Germinal center (tissue), 1 donor: ENCODE data around the gene ZNF628.

Experiments used
- DNase-seq: peaks from one replicate; pipeline ENCODE4 v3.0.0; 2012; ENCODE audit warnings: mixed read lengths, low spot score

The ZNF628 gene

DNA sequence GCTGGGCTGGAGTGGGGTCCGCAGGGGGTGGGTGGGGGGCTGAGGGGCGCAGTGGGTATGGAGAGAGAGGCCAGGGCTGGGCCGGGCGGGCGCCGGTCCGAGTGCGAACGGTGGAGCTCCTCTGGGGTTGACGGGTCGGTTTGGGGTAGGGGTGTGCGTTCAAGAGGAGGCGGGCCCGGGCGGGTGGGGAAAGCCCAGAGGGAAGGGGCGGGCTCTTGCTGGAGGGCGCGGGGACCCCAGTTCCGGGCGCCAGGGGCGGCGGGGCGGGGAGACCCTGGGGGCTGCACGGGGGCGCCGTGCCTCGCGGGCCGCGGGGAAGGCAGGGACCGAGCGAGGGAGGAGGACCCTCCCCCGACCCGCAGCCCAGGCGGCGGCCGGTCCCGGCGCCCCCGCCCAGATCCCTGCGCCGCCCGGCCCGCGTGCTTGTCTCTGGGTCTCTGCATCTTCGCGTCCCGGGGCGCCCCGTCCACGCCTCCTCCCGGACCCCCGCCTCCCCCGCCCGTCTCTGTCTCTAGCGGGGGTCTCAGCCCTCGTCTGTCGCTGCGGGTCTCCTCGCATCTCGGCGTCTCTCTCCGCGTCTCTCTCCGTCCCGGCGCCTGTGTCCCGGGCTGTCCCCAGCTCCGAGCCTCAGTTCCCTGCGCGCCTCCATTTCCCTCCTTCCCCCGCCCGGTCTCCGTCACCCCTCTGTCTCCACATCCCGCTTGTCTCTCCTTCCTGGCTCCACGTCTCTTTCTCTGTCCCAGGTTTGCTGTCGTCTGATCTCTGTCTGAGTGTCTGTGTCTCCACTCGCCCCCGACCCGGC lies 25.1 kb upstream of the ZNF628 start:
- no peak for DNase-seq

GRCh38 chr19:55451965-55452748 lies 24.3 kb upstream of the ZNF628 start:
- no peak for DNase-seq

- DNase-seq, result no peak
Measured at GRCh38 chr19:55452749-55453346, 23.6 kb upstream of the ZNF628 start.

DNA sequence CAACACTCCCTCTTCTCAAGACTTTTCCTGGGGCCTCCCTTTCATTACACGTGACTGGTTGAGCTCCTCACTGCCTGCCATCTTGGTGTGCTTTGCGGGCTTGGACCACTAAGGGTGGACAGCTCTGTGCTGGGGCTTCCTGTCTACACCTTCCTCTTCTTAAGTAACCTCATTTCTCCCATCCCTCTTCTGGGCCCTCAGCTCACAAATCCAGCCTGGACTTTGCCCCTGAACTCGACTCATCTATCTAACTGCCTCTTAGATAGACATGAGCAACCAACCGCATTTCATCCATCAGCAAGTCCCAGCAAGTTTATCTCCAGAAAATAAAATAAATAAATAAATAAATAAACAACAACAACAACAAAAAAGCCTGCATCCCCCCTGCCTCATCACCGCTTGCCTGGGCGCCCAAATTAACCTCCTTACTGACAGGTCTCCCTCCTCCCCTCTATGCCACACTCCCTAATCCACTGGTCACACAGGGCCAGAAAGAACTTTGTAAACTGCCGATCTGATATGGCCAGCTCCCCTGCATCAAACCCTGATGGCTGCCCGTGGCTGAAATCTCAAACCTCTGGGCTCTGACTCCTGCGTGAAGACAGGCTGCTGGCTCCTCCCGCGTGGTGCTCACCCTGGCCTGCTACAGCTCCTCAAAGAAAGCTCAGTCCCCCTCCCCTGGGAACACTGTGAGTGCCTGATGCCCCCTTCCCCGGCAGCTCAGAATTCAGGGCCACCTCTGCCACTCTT lies 22.7 kb upstream of the ZNF628 start:
- DNase-seq, result no peak

DNA sequence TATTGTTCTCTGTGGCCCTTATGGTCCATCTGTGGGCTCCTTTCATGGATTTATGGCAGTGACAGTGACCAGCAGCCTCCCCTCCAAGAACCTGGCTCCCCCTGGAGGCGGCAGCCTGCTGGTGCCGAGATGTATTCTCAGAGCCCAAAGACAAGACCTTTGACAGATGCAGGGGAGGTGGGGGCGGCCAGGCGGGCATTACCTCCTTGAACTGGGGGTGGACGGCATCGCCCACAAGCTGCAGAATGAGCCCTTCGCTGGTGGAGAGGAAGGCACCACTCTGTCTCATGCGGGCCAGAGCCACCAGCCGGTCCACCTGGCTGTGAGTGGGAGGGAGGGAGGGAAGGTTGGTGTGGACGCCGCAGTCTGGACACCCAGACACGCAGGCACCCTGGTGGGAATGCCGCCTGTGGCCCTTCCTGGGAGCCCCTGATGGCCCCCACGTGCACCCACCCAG lies 21.6 kb upstream of the ZNF628 start:
- DNase-seq, result peak; percentile 62

GRCh38 chr19:55455576-55456235 lies 20.7 kb upstream of the ZNF628 start:
- DNase-seq, result no peak

- DNase-seq, result no peak
Measured at GRCh38 chr19:55456347-55456746, 20.1 kb upstream of the ZNF628 start.

DNA sequence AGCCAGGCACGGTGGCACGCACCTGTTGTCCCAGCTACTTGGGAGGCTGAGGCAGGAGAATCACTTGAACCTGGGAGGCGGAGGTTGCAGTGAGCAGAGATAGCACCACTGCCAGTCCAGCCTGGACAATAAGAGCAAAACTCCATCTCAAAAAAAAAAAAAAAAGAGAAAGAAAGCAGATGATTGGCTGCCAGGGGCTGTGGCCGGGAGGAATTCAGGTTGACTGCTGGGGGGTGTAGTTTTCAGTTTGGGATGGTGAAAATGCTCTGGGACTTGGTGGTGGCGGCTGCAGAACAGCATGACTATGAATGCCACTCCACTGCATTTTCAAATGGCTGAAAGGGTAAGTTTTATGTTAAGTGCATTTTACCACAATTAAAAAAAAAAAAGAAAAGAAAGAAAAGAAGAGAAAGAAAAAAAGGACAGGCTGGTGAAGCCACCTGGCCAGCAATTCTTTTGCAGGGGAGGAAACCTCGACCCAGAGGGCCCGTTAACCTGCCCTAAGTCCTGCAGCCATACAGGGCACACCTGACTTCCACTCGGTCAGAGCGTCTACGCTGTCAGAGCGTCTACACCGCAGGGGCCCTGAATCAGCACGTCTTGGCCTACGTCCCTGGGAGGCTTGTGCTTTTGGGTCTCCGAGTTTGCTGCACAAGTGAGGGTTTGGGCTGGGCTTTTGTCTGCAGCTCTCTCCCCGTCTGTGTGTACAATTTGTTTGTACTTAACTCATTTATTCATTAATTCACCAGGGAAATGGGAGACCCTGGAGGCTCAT lies 18.5 kb upstream of the ZNF628 start:
- no peak for DNase-seq

GRCh38 chr19:55459551-55459949 lies 16.9 kb upstream of the ZNF628 start:
- DNase-seq, result no peak

DNA sequence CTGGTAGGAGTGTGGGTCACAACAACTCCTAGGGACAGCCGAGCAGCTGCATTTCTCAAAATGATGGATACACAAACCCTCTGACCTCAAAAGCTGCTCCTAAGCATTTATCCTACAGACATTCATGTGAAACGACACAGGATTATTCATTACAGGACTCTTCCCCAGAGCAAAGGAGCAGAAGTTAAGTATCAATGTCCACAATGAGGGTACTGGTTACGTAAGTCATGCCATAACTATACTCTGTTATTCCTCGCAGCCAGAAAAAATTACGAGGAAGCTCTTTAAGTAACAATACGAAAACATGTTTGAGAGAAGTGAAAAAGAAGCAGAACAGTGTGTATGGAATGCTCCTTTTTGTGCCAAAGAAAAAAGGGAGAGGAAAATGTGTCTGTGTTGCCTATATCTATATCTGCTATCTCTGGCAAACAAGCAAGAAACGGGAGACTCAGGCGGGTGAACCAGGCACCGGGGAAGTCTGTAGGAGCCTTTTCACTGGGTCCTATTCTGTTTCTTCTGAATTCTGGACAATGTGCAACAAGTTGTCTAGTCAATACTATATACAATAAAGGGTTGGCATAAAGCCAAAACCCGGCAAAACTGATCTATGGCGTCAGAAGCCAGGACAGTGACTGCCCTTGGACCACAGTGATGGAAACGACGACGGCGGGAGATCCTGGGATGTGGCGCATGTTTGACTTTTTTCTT lies 16.3 kb upstream of the ZNF628 start:
- no peak for DNase-seq

DNA sequence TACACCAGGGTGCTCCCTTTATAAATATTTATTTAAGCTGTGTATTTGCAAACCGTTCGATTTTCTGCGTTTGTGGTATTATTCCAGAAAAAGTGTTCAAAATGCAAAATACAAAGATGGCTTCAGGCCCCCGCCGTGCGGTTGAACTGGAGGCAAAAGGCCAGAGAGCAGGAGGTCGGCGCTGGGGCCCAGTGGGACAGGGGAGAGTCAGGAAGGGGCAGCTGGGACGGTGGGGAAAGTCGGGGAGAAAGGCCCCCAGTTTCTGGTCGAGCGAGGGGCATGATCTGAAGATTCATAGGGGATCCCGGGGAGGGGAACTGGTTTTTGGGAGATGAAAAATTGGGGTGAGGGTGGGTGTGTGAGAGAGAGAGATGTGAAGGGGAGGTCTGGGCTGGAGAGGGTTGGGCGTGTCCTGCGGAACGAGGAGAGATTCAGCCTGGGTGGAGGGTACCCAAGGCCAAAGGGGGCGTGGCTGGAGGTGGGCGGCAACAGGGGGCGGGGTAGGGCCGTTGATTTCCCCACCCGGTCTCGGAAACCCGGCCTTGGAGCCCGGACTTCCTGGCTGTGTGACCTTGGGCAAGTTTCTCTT lies 15.7 kb upstream of the ZNF628 start:
- peak; percentile 64 for DNase-seq

DNA sequence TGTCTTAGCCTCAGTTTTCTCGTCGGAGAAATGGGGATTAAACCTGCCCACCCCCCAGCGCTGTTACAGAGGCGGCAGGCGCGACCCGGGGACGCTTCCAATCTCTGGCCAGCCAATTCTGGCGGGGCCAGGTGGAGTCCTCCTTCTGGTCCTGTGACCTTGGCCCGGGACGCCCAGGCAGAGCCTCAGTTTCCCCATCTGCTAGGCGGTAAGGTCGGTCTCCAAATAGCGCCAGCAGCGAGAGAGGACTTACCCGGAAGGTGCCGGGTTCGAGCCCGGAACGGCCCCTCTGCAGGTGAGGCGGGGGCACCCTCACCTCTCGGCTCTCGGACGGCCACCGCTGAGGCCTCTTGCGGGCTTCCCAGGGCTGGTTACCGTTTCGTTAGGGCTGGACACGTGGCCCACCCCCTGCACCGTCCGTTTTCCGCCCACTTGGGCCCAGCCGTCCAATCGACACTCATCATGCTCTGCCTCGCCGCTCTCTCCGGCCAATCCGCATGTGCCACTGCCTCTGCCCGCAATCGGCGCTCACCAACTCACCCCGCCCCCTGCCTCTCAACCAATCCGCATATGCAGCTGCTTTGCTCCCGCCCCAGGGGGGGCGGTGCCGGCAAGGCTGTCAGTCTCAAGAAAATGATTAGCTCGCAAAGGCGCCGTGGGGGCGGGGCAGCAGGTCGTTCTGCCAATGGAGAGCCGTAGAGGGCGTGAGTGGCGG lies 15.0 kb upstream of the ZNF628 start, which contains the start of gene ISOC2:
Gene ISOC2, minus strand, starts transcription at position 384 of the 715 bp plus-strand sequence. CDS start 5,156 bp downstream, outside the sequence.
- DNase-seq, result peak; percentile 99

- no peak for DNase-seq
Measured at GRCh38 chr19:55461974-55462626, 14.3 kb upstream of the ZNF628 start.

GRCh38 chr19:55462722-55463121 lies 13.7 kb upstream of the ZNF628 start:
- no peak for DNase-seq

DNA sequence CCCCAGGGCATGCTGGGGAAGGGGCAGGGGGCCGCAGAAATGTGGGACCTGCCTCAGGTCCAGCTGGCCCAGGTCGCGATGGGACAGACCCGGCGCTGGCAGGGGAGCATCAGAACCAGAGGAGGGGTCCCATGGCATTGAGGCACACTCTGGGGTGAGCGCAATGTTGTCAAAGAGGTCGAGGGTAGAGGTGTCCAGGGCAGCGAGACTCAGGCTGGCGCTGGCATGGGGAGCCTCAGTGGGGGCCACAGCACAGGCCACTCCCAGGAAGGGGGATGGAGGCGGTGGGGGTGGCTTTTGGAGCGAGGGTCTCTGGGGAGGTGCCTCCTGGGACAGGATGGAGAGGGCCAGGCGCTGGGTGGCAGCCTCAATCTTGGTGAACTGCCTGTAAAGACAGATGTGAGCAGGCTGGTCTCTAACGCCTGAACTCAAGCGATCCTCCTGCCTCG lies 12.8 kb upstream of the ZNF628 start:
- no peak for DNase-seq

GRCh38 chr19:55464039-55464661 lies 12.3 kb upstream of the ZNF628 start:
- no peak for DNase-seq

DNA sequence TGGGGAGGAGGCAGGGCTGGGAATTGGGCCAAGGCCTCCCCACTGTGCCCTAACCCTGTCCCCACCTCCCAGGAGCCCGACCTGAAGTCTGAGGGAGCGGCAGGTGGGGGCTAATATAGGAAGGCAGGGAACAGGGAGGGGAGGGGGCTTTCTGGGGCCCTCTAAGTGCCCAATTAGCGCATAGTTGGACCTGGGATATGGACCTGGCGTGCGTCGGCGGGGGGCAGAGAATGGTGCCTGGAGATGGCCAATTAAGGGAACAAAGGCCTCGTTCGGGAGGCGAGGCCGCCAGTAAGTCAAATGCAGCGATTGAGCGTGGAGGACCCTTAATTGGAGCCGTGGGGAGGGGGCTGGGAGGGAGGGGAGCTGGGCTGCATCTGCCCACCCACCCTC lies 11.8 kb upstream of the ZNF628 start, which contains the start of gene C19orf85:
Gene C19orf85, minus strand, starts transcription at position 90 of the 393 bp plus-strand sequence. CDS start 197 bp downstream, outside the sequence.
- no peak for DNase-seq
